ENCODE measurements around the gene COL5A1.
"Not testable (repeated sequence)": the region's sequence is repeated elsewhere in the genome, so short reads cannot be mapped to it uniquely, and the experiment has no call there.

Gene COL5A1

GRCh38 chr9:134710901-134711300 is 69.3 kb downstream of the COL5A1 start:
- POLR2A ChIA-PET, result no interaction called here
- no peak for DNase-seq (ENCODE audit: extremely low spot score)
- CTCF ChIA-PET, result no interaction called here
- no peak for TF ChIP-seq CTCF (IDR thresholded peaks at IDR 0.05; ENCODE audit: control extremely low read depth, extremely low read depth, low read depth, missing control alignments)

- TF ChIP-seq CTCF (IDR thresholded peaks at IDR 0.05; ENCODE audit: control extremely low read depth, extremely low read depth, low read depth, missing control alignments), result no peak
- ChIA-PET CTCF (no interaction called here), POLR2A (no interaction called here)
- no peak for DNase-seq (ENCODE audit: extremely low spot score)
These were observed 70.6 kb downstream of the COL5A1 start for GRCh38 chr9:134712243-134712642.

DNA sequence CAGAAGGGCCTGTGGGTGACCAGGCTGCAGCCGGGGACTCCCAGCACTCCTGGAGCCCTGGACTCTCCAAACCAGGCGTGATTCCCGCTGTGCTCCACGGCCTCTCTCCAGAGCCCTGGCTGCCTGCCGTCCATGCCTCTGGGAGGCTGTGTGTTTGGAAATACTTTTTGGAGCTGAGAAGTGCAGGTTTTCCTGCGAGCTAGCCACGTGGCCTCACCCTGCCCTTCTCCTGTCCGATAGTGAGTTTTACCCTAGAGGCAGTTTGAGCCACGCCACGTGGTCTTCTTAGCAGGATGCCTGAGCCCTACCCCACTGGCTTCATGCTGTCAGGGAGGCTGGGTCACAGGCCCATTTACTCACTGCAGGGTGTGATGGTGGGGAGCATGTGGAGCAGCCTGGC is 71.3 kb downstream of the COL5A1 start:
- CTCF ChIA-PET, result no interaction called here

GRCh38 chr9:134715536-134715935 is 73.9 kb downstream of the COL5A1 start:
- CTCF ChIA-PET, POLR2A ChIA-PET: not testable (repeated sequence)

More for the DNA sequence above, 71.3 kb downstream of the COL5A1 start:
- no peak for DNase-seq (ENCODE audit: extremely low spot score)
- no peak for TF ChIP-seq CTCF (IDR thresholded peaks at IDR 0.05; ENCODE audit: control extremely low read depth, extremely low read depth, low read depth, missing control alignments)
- POLR2A ChIA-PET, result no interaction called here

DNA sequence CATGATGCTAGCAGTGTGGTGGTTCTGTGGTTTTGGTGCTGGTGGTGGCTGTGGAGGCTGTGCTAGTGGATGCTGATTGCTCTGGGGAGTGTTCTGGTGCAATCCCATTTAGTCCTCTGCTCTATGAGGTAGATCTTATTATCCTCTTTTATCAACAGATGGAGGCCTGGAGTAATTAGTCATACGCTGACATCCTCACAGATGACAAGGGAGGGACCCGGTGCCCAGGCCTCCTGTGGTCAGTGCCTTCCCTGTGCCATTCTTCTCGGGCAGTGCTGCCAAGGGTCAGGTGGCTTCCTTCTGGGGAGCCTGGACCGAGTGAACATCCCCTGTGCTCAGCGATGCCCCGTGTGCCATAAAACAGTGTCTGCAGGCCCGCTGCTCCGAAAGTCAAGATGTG is 74.5 kb downstream of the COL5A1 start:
- ChIA-PET POLR2A (no interaction called here), CTCF (no interaction called here)
- no peak for TF ChIP-seq CTCF (IDR thresholded peaks at IDR 0.05; ENCODE audit: control extremely low read depth, extremely low read depth, low read depth, missing control alignments)
- no peak for DNase-seq (ENCODE audit: extremely low spot score)

More at GRCh38 chr9:134715536-134715935, 73.9 kb downstream of the COL5A1 start:
- not testable (repeated sequence) for DNase-seq (ENCODE audit: extremely low spot score)

GRCh38 chr9:134717056-134717455 is 75.5 kb downstream of the COL5A1 start:
- CTCF ChIA-PET, result no interaction called here
- TF ChIP-seq CTCF (IDR thresholded peaks at IDR 0.05; ENCODE audit: control extremely low read depth, extremely low read depth, low read depth, missing control alignments), result no peak
- DNase-seq (ENCODE audit: extremely low spot score), result no peak
- POLR2A ChIA-PET, result no interaction called here

GRCh38 chr9:134717924-134718645 is 76.5 kb downstream of the COL5A1 start:
- POLR2A ChIA-PET, result no interaction called here
- CTCF ChIA-PET, result no interaction called here
- DNase-seq (ENCODE audit: extremely low spot score), result no peak
- no peak for TF ChIP-seq CTCF (IDR thresholded peaks at IDR 0.05; ENCODE audit: control extremely low read depth, extremely low read depth, low read depth, missing control alignments)
